ENCODE data around the gene MYO9A. TPM values are rescaled to one million over a fixed set of nuclear protein-coding genes. Genes with fewer than 3 reads are reported as not detected.
"Not testable (repeated sequence)": the region's sequence is repeated elsewhere in the genome, so short reads cannot be mapped to it uniquely, and the experiment has no call there.

Gene MYO9A
- total RNA-seq, 1 donor from 2014 or later = 9.2 TPM

DNA sequence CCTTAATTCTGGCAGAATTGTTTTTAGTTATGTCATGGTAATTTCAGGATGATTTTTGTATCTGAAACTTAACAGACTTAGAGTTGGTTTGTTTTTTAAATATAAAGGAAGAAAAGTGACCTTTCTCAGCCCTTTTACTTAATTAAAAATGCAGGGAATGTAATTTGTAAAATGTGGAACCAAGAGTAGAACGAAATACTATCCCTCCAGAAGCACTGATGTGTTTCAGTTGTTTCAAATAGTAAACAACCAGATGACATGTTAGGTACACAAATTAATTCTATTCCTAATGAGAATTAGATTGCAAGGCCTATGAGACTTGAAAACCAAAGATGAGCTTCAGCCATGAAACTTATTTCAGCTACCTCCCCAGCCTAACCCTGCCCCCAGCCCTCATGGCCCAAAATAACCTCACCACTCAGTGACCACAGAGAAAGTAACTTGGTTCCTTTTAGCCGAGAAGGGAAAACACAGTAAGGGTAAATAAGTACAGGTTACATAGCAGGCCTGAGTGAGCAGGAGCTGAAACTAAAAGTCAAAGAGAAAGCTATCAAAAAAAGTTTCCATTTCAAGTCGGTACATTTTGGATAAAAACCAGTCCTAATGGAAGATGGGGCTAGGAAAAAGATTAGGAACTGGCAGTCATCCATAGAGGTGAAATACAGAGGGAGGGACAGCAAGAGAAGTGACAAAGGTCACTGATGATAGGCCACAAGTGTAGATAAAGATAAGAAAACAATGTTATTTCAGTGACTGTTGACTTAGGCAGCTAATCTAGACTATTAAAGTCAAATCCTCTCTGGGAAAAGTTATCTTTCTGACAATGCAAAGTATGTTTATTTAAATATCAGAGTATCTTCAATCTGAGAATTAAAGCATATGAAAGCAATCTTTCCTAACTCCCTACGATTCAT, 23.5 kb upstream of the MYO9A start:
- intact Hi-C loops (cut with micrococcal nuclease) = no loop called here

GRCh38 chr15:72140088-72140487, 22.1 kb upstream of the MYO9A start:
- intact Hi-C loops (cut with micrococcal nuclease) = no loop called here

DNA sequence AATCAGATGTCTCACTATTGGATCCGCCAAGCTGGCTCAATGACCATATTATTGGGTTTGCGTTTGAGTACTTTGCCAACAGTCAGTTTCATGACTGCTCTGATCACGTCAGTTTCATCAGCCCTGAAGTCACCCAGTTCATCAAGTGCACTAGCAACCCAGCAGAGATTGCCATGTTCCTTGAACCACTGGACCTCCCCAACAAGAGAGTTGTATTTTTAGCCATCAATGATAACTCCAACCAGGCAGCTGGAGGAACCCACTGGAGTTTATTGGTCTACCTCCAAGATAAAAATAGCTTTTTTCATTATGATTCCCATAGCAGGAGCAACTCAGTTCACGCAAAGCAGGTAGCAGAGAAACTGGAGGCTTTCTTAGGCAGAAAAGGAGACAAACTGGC, 21.7 kb upstream of the MYO9A start:
- intact Hi-C loops (cut with micrococcal nuclease) = no loop called here

DNA sequence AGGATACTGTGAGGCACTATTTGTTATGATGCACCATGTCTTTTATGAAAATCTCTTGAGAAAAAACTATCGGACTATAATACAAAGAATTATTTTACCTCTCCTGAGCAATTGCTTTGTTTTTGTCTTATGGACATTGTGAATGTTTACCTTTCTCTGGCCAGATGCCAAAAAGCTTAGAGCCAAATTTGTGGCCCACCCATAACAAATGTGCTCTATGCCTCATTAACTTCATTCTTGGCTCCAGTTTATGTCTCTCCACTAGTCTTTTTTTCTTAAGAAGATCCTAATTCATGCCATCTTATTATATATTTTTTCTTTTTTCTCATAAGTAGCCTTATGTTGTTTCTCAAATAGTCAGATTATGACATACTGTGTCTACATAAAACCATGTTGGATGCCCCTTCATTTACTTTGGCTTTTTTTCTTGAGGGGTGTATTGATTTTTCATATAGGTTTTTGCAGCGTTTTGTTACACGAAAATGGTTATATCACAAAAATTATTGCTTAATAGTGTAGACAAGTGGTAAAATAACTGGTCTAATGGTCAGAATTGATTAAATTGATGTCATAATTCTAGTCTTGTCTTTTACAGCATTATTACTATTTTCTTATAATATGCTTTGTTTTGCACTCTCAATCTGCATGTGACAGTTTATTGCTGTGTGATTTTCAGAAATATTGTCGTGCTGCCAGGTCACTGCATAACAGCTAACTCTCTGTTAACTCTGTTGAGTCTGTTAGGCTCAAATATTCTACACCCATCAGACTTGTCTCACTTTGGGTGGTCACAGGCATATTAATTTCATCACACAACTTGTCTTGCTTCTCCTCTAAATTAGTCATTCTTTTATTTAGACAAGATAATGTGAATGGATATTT, 18.5 kb upstream of the MYO9A start:
- intact Hi-C loops (cut with micrococcal nuclease) = no loop called here

- intact Hi-C loops (cut with micrococcal nuclease) = no loop called here
Observed at GRCh38 chr15:72135719-72136118, 17.8 kb upstream of the MYO9A start.

- intact Hi-C loops (cut with micrococcal nuclease) = no loop called here
Observed at GRCh38 chr15:72133211-72133610, 15.3 kb upstream of the MYO9A start.

DNA sequence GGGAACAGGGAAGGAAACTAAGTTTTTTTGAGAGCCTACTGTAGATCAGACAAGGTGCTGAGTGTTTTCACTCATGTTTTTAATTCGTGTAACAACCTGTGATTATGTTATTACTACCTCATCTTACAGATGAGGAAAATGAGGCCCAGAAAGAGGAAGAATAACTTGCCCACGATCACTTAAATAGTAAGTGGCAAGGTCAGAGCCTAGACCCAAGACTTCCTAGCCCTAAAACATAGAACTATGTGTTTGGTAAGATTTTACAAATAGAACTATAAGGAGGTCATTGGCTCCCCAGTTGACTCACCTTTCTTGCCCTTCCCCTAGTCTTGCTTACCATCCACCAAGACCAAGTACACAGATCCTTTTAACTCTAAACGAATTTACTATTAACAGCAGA, 14.0 kb upstream of the MYO9A start:
- intact Hi-C loops (cut with micrococcal nuclease) = no loop called here

- intact Hi-C loops (cut with micrococcal nuclease) = no loop called here
Observed at GRCh38 chr15:72130272-72130671, 12.3 kb upstream of the MYO9A start.

GRCh38 chr15:72128359-72128758, 10.4 kb upstream of the MYO9A start:
- intact Hi-C loops (cut with micrococcal nuclease) = no loop called here

GRCh38 chr15:72127724-72128322, 9.9 kb upstream of the MYO9A start:
- intact Hi-C loops (cut with micrococcal nuclease) = no loop called here

DNA sequence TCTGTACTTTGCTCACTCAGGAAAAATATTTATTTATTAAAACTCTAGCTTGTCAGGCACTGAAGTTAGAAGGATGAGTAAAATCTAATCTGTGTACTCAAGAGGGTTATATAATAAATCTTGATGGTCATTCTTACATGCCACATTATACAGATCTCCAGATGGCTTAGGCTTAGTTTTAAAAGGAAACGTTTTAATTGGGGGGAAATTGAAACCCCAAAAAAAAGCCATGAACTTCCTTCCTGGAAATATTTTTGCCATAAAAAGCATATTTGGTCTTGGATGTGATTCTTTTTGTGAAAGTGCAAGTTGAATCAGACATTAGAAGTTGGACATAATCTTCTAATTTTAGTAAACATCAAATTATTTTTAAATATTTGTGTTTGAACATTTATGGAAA, 6.3 kb upstream of the MYO9A start:
- intact Hi-C loops (cut with micrococcal nuclease) = no loop called here

DNA sequence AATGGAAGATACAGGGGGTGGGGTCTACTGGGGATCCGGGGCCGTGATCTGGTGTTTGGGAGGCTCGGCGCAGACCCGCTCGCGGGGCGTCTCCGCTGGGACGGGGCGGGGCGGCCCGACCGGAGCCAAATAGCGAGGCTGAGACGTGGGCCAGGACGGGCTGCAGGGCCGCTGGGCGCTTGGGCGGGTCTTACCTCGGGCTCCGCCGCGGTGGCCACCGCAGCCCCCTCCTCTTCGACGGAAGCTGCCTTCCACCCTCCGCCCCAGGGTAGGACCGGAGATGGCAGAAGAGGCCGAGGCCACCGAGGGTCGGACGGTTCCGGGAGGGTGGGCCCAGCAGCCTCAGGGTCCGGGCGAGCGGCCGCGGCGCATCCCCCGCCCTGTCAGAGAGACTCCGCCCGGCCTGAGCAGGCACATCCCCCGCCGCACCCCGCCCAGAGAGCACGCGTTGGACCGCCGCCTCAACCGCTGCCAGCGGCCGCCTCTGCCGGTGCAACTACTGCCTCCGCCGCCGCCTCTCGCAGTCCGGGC, 399 bp downstream of the MYO9A start:
- intact Hi-C loops (cut with micrococcal nuclease) = loop anchor here (1.0 to 5.0 kb wide), 10 partner anchors 111 to 1875 kb away; partner anchors contain the start of genes BBS4, CELF6, HIGD2B and NPTN

GRCh38 chr15:72116731-72117485, 1.0 kb downstream of the MYO9A start:
- intact Hi-C loops (cut with micrococcal nuclease) = loop anchor here (2.0 to 5.0 kb wide), 2 partner anchors 570 to 1875 kb away; partner anchors contain the start of genes BBS4, HIGD2B, PML and STOML1

DNA sequence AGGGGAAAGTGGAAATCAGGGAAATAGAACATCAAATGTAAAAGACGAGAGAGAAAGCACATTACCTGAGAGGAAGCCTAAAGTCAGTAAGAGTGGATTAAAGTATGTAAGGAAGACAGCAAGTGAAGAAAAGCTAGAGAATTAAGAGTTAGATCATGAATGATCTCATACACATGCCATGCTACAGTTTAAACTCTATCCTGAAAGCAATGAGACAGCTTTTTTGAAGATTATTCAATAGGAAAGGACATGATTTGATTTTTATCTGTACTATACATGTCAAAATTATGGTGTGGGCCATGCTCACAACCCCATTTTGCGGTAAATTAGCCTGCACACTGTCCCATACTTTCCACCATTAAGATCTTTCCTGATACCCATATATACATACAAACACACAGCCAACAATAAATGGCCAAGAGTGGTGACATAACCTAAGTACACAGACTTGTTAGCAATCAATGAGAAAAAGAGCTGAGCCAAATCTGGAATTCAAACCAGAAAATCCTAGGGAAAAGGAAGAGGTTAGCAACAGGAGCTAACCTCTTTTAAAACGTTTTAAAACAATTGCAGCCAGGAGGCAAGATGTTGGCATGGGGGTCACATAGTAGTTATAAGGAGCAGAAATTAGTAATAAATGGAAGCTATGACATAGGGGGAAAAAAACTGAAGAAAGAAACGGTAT, 4.5 kb downstream of the MYO9A start:
- intact Hi-C loops (cut with micrococcal nuclease) = no loop called here

GRCh38 chr15:72112805-72113204, 5.1 kb downstream of the MYO9A start:
- intact Hi-C loops (cut with micrococcal nuclease) = no loop called here

DNA sequence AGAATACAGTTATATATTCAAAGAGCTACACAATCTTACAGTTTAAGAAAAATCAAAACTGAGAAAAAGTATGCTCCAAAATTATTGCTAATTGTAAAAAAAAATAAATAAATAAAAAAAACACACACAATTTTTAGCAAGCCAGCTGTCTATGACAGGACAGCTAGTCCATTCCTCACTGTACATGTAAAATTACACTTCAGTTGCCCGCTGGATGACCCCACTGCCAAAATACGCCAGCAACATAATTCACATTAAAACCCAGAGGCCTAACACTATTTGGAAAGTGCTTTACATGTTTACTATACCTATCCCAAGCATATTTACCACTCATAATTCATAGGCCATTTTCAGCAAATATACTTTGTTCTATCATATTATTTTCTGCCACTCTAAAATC, 5.8 kb downstream of the MYO9A start:
- intact Hi-C loops (cut with micrococcal nuclease) = no loop called here

DNA sequence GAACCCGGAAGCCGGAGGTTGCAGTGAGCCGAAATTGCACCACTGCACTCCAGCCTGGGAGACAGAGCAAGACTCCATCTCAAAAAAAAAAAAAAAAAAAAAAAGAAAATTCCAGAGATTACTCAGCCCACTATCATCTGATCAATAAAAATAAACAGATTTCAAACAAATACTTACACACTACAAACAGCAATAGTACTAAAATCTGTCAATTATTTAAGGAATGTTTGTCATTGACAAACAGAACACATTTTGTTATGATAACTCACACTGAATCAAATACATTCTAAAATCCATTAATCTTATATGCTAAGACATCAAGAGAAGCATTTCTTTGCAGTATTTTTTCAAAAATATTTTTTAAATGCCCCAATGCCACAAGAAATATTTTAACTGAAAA, 7.6 kb downstream of the MYO9A start:
- intact Hi-C loops (cut with micrococcal nuclease) = no loop called here

DNA sequence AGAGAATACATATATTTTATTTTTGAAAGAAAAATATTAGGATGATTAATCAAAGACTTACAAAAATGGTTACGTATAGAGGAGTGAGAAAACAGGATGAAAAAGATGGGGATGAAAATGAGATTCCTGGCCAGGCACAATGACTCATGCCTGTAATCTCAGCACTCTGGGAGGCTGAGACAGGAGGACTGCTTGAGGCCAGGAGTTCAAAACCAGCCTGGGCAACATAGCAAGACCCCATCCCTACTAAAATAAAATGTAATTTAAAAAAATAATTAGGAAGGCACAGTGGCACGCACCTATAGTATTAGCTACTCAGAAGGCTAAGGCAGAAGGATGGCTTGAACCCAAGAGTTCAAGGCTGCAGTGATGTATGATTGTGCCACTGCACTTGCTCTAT, 11.9 kb downstream of the MYO9A start:
- intact Hi-C loops (cut with micrococcal nuclease) = no loop called here

DNA sequence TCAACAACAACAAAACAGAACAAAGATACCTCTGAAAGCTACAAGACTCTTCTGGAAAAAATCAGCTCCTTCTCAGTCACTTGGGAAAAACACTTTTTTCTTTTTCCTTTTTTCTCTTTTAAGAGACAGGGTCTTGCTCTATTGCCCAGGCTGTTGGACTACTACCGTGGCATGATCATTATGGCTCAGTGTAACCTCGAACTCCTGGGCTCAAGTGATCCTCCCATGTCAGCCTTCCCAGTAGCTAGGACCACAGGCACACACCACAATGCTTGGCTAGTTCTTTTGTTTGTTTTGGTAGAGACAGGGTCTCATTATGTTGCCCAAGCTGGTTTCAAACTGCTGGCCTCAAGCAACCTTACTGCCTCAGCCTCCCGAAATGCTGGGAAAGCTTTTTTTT, 12.8 kb downstream of the MYO9A start:
- intact Hi-C loops (cut with micrococcal nuclease) = no loop called here

- intact Hi-C loops (cut with micrococcal nuclease) = not testable (repeated sequence)
Observed at GRCh38 chr15:72100551-72100950, 17.4 kb downstream of the MYO9A start.

Measured in T-helper 1 cell treated with Interleukin-12 subunit alpha and Interleukin-12 subunit beta and Interleukin-4 antibody, amounts not matched to agents 30 ng/mL and 1 ng/mL, for 36 hours (primary cell).